C4-2B (cell line): ENCODE results near the gene GBGT1.
"Not testable (repeated sequence)": the region's sequence is repeated elsewhere in the genome, so short reads cannot be mapped to it uniquely, and the experiment has no call there.

Source experiments
- H3K27ac ChIP-seq: fragments of 450-650 bp; 2 replicates; pipeline ENCODE4 v1.5.1; 2017
- ZFX ChIP-seq: fragments of 450-650 bp; IDR thresholded peaks from 2 replicates; pipeline ENCODE4 v1.6.1; 2017
- TF ChIP-seq, protein P1 (sequence below): fragments of 450-650 bp; conservative IDR thresholded peaks from 2 replicates; pipeline ENCODE4 v1.5.1; 2017; ENCODE audit warnings: mild to moderate bottlenecking

GBGT1 gene

GRCh38 chr9:133163504-133164172 lies at the start of gene GBGT1:
TSS of gene GBGT1 (minus strand) at chr9:133163914. CDS start at chr9:133162412, 1,502 bp downstream.
- no peak within 1 kb of the TSS for H3K27ac ChIP-seq

GRCh38 chr9:133210609-133211008 lies 46.9 kb upstream of the GBGT1 start:
- H3K27ac ChIP-seq, result no peak overlapping the region
- TF ChIP-seq, protein P1, sequence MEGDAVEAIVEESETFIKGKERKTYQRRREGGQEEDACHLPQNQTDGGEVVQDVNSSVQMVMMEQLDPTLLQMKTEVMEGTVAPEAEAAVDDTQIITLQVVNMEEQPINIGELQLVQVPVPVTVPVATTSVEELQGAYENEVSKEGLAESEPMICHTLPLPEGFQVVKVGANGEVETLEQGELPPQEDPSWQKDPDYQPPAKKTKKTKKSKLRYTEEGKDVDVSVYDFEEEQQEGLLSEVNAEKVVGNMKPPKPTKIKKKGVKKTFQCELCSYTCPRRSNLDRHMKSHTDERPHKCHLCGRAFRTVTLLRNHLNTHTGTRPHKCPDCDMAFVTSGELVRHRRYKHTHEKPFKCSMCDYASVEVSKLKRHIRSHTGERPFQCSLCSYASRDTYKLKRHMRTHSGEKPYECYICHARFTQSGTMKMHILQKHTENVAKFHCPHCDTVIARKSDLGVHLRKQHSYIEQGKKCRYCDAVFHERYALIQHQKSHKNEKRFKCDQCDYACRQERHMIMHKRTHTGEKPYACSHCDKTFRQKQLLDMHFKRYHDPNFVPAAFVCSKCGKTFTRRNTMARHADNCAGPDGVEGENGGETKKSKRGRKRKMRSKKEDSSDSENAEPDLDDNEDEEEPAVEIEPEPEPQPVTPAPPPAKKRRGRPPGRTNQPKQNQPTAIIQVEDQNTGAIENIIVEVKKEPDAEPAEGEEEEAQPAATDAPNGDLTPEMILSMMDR, result no peak
- no peak for TF ChIP-seq ZFX

More at GRCh38 chr9:133163504-133164172, at the start of gene GBGT1:
- TF ChIP-seq, protein P1, result no peak
- no peak for TF ChIP-seq ZFX

DNA sequence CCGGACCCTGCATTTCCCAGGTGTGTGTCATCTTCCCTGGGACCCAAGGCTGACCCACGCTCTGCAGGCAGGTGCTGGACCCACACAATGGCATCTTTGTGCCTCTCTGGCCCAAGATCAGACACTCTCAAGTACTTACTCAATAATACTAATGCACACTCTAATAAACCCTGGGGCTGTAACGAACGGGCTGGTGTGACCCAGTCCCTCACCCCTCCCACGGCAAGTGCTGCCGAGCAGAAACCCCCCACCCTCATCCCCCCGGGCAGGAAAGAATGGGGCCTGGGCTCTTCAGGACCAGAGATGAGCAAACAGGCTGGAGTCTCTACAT lies 46.5 kb upstream of the GBGT1 start:
- TF ChIP-seq, protein P1, result no peak
- TF ChIP-seq ZFX, result no peak
- no peak overlapping the region for H3K27ac ChIP-seq

- H3K27ac ChIP-seq, result not testable (repeated sequence)
Measured at GRCh38 chr9:133209327-133210201, 45.9 kb upstream of the GBGT1 start.

DNA sequence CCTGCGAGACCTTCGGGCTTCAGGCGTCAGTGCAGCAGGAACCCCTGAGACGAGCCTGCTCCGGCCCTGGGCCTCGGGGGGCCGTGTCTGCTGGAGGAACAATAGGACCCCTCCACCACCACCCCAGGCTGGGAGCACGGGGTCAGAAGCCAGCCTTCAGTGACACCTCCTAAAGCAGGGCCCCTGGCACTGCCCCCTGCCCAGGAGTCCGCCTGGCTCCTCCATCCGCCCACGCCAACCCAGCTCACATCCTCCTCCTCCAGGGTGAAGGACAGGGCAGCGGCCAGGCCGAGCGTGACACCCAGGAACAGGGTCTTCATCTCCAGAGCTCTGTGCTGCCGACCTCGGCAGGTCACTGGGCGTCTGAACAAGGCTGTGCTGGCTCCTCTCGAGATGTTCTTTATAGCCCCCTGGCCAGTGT lies 45.2 kb upstream of the GBGT1 start, which contains the start of gene OBP2B:
Gene OBP2B (minus strand): TSS at position 371 of the 421 bp plus-strand sequence. CDS start 51 bp downstream, at position 320.
- H3K27ac ChIP-seq, result not testable (repeated sequence)

DNA sequence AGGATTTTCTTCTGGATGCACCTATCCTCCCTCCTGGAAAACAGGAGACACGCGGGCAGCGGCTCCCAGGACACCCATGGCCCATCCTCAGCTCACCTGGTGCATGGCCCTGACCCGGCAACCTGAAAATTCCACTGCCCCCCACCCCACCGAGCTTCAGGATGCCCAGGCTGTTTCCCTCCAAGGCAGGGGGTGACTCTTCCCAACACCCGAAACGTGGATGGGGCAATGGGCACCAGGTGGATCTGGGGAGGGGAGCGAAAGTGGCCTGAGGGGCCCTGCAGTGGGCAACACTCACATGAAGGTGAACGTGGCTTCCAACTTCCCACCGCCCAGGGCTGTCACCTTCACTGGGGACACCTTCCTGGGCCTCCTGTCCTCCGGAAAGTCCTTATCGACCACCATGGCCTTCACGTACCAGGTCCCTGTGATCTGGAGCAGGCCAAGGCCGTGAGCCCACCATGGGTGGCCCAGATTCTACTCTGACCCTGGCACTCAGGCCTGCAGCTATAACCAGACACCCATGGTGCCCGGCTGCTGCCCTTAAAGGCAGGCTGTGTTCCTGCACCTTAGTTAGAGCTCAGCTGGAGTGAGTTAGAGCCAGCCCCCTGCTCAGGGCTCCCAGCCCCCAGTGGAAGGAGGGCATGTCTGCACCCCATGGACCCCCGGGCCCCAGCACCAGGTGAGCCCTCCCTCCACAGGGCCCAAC lies 44.6 kb upstream of the GBGT1 start:
- H3K27ac ChIP-seq, result not testable (repeated sequence)

DNA sequence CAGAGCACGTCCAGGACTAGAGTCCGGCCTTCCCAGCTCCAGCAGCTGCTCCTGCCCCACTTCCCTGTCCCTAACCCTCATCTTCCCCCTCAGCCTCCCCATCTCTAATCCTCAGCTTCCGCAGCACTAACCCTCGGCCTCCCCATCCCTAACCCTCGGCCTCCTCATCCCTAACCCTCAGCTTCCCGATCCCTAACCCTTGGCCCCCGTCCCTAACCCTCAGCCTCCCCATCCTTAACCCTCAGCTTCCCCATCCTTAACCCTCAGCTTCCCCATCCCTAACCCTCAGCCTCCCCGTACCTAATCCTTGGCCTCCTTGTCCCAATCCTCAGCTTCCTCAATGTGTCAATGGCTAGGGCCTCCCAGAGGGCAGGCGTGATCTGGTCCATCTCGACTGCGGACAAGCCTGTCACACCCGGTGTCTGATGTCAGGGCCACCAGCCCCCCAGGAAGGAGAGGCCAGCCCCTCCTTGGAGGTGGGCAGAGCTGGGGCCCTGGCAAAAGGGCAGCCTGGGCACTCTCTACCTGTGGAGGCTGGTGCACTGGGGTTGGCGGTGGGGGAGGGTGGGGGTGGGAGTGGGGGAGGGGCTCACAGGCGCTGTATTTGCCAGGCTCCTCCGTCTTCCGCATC lies 43.9 kb upstream of the GBGT1 start:
- TF ChIP-seq, protein P1, result no peak
- TF ChIP-seq ZFX, result no peak
- no peak overlapping the region for H3K27ac ChIP-seq

DNA sequence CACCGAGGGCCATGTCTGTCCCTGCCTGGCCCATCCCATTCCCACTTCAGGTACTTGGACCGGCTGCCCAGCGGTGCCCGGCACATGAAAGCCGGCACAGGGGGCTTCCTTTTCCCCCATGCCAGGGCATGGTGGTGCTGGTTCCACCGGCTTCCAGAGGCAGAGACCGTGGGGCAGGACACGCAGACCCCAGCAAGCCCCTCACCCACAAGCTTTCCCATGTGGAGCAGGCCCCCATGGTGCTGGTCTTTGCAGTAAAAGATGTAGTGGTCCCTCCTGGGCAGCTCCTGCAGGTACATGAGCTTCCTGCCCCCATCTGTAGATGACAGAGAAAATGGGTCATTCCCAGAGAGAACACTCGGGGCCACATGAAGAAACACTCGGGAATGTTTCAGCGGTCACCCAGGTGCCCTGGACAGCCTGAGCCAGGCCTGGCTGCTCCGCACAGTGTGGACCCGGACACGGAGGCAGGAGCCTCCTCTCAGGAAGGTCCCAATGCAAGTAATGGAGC lies 43.4 kb upstream of the GBGT1 start:
- no peak overlapping the region for H3K27ac ChIP-seq
- TF ChIP-seq ZFX, result no peak
- TF ChIP-seq, protein P1, result no peak
